Immature natural killer cell (primary cell): ENCODE data around the gene SELENOM. TPM values are rescaled to one million over a fixed set of nuclear protein-coding genes. Genes with fewer than 3 reads are reported as not detected.

ENCODE experiments used
- DNase-seq, 3 donors: peaks; one replicate each; pipeline ENCODE4 v3.0.0; 2022; ENCODE audit warnings: mixed read lengths in 1 of 3
- H3K27ac Mint-ChIP-seq, 6 donors: one replicate each; pipeline ENCODE4 v1.8.0; 2020; ENCODE audit warnings: mixed read lengths in 6 of 6, mild to moderate bottlenecking in 5 of 6, inconsistent platforms in 4 of 6, moderate library complexity in 3 of 6
- H3K27me3 Mint-ChIP-seq, 3 donors: one replicate each; pipeline ENCODE4 v1.8.0; 2020 to 2021; ENCODE audit warnings: low read depth in 3 of 3, mild to moderate bottlenecking in 3 of 3, mixed read lengths in 3 of 3, moderate library complexity in 3 of 3, inconsistent platforms in 1 of 3
- H3K36me3 Mint-ChIP-seq, 3 donors: one replicate each; pipeline ENCODE4 v1.8.0; 2020; ENCODE audit warnings: mixed read lengths in 3 of 3, inconsistent platforms in 2 of 3, mild to moderate bottlenecking in 2 of 3
- H3K4me1 Mint-ChIP-seq, 2 donors: one replicate each; pipeline ENCODE4 v1.8.0; 2020; ENCODE audit warnings: inconsistent platforms in 2 of 2, mild to moderate bottlenecking in 2 of 2, mixed read lengths in 2 of 2, moderate library complexity in 1 of 2
- H3K4me3 Mint-ChIP-seq, 5 donors: one replicate each; pipeline ENCODE4 v1.8.0; 2020; ENCODE audit warnings: mild to moderate bottlenecking in 5 of 5, mixed read lengths in 5 of 5, inconsistent platforms in 3 of 5, moderate library complexity in 3 of 5
- H3K9me3 Mint-ChIP-seq, 6 donors: one replicate each; pipeline ENCODE4 v1.8.0; 2020; ENCODE audit warnings: mild to moderate bottlenecking in 6 of 6, mixed read lengths in 6 of 6, inconsistent platforms in 4 of 6, moderate library complexity in 3 of 6
- polyA plus RNA-seq, 3 donors: library from polyadenylated mRNA; unstranded; fragments of 300-500 nt; fragmentation: Illumina TruSeq; gene quantifications; one replicate each; pipeline ENCODE4 v1.2.3, GENCODE V29; 2021

SELENOM gene
- polyA plus RNA-seq, 3 donors from 2014 or later = 24.1 to 51.0 (median 33.5) TPM

GRCh38 chr22:31106731-31107177, 614 bp downstream of the SELENOM start:
- DNase-seq = no peak
- Mint-ChIP-seq H3K27ac (peak overlapping the region in 4 of 6 donors; percentile 4 to 63 (median 34)), H3K4me3 (peak overlapping the region; percentile 87 to 95 (median 93)), H3K4me1 (peaks cover 15 to 18% of the 10 kb centered on the region in 2 donors), H3K27me3 (peaks cover 2 to 6% (median 3%) of the 10 kb centered on the region in 3 donors), H3K9me3 (peaks cover 0 to 2% (median 0%) of the 10 kb centered on the region in 6 donors), H3K36me3 (no peaks in the 10 kb centered on the region)

GRCh38 chr22:31106001-31106571, 1.3 kb downstream of the SELENOM start:
- H3K4me3 Mint-ChIP-seq = peak overlapping the region; percentile 14 to 95 (median 92)
- no peaks in the 10 kb centered on the region for H3K36me3 Mint-ChIP-seq
- H3K27ac Mint-ChIP-seq = peak overlapping the region in 2 of 6 donors; percentile 4 to 49
- H3K27me3 Mint-ChIP-seq = peaks cover 2 to 6% (median 2%) of the 10 kb centered on the region in 3 donors
- peaks cover 0 to 2% (median 0%) of the 10 kb centered on the region in 6 donors for H3K9me3 Mint-ChIP-seq
- H3K4me1 Mint-ChIP-seq = peaks cover 15 to 18% of the 10 kb centered on the region in 2 donors
- no peak for DNase-seq

GRCh38 chr22:31105282-31105929, 2.0 kb downstream of the SELENOM start:
- H3K9me3 Mint-ChIP-seq = peaks cover 0 to 2% (median 0%) of the 10 kb centered on the region in 6 donors
- no peak overlapping the region for H3K27ac Mint-ChIP-seq
- H3K4me3 Mint-ChIP-seq = no peak overlapping the region
- no peak for DNase-seq
- peaks cover 15 to 18% of the 10 kb centered on the region in 2 donors for H3K4me1 Mint-ChIP-seq
- peaks cover 2 to 6% (median 2%) of the 10 kb centered on the region in 3 donors for H3K27me3 Mint-ChIP-seq
- H3K36me3 Mint-ChIP-seq = no peaks in the 10 kb centered on the region

GRCh38 chr22:31104869-31105268, 2.5 kb downstream of the SELENOM start:
- Mint-ChIP-seq H3K4me1 (peaks cover 15 to 18% of the 10 kb centered on the region in 2 donors), H3K27me3 (peaks cover 2 to 4% (median 2%) of the 10 kb centered on the region in 3 donors), H3K9me3 (peaks cover 0 to 2% (median 0%) of the 10 kb centered on the region in 6 donors), H3K4me3 (no peak overlapping the region), H3K36me3 (no peaks in the 10 kb centered on the region), H3K27ac (no peak overlapping the region)
- peak in 1 of 3 donors; percentile 12 for DNase-seq

- no peak overlapping the region for H3K27ac Mint-ChIP-seq
- H3K36me3 Mint-ChIP-seq = no peaks in the 10 kb centered on the region
- peaks cover 15 to 18% of the 10 kb centered on the region in 2 donors for H3K4me1 Mint-ChIP-seq
- H3K27me3 Mint-ChIP-seq = peaks cover 1 to 2% (median 2%) of the 10 kb centered on the region in 3 donors
- no peak for DNase-seq
- H3K4me3 Mint-ChIP-seq = peak overlapping the region in 1 of 5 donors; percentile 36
- peaks cover 0 to 2% (median 0%) of the 10 kb centered on the region in 6 donors for H3K9me3 Mint-ChIP-seq
Observed at GRCh38 chr22:31103899-31104694, 3.3 kb downstream of the SELENOM start.

- no peak overlapping the region for H3K27ac Mint-ChIP-seq
- no peak for DNase-seq
- H3K36me3 Mint-ChIP-seq = no peaks in the 10 kb centered on the region
- no peak overlapping the region for H3K4me3 Mint-ChIP-seq
- peaks cover 13 to 18% of the 10 kb centered on the region in 2 donors for H3K4me1 Mint-ChIP-seq
- peaks cover 1 to 2% (median 2%) of the 10 kb centered on the region in 3 donors for H3K27me3 Mint-ChIP-seq
- peaks cover 0 to 2% (median 0%) of the 10 kb centered on the region in 6 donors for H3K9me3 Mint-ChIP-seq
Observed at GRCh38 chr22:31103111-31103510, 4.3 kb downstream of the SELENOM start.

GRCh38 chr22:31102441-31103081, 4.8 kb downstream of the SELENOM start:
- H3K4me1 Mint-ChIP-seq = peaks cover 8 to 13% of the 10 kb centered on the region in 2 donors
- peaks cover 0 to under 1% (median 0%) of the 10 kb centered on the region in 6 donors for H3K9me3 Mint-ChIP-seq
- no peaks in the 10 kb centered on the region for H3K36me3 Mint-ChIP-seq
- no peak for DNase-seq
- no peak overlapping the region for H3K27ac Mint-ChIP-seq
- H3K27me3 Mint-ChIP-seq = peaks cover under 1 to 2% (median 1%) of the 10 kb centered on the region in 3 donors
- no peak overlapping the region for H3K4me3 Mint-ChIP-seq

- H3K9me3 Mint-ChIP-seq = no peaks in the 10 kb centered on the region
- H3K4me1 Mint-ChIP-seq = peaks cover 0 to under 1% of the 10 kb centered on the region in 2 donors
- DNase-seq = no peak
- H3K27ac Mint-ChIP-seq = no peak overlapping the region
- H3K4me3 Mint-ChIP-seq = no peak overlapping the region
- peaks cover 1 to 2% (median 2%) of the 10 kb centered on the region in 3 donors for H3K27me3 Mint-ChIP-seq
- H3K36me3 Mint-ChIP-seq = no peaks in the 10 kb centered on the region
Observed at GRCh38 chr22:31100762-31101525, 6.4 kb downstream of the SELENOM start.

- Mint-ChIP-seq H3K4me1 (no peaks in the 10 kb centered on the region), H3K36me3 (no peaks in the 10 kb centered on the region), H3K27ac (no peak overlapping the region), H3K9me3 (no peaks in the 10 kb centered on the region), H3K4me3 (no peak overlapping the region), H3K27me3 (peaks cover 2 to 3% (median 2%) of the 10 kb centered on the region in 3 donors)
- no peak for DNase-seq
Observed at GRCh38 chr22:31099841-31100761, 7.3 kb downstream of the SELENOM start.

GRCh38 chr22:31099386-31099785, 8.0 kb downstream of the SELENOM start:
- H3K9me3 Mint-ChIP-seq = no peaks in the 10 kb centered on the region
- H3K4me1 Mint-ChIP-seq = no peaks in the 10 kb centered on the region
- no peaks in the 10 kb centered on the region for H3K36me3 Mint-ChIP-seq
- peaks cover 2 to 3% (median 2%) of the 10 kb centered on the region in 3 donors for H3K27me3 Mint-ChIP-seq
- H3K4me3 Mint-ChIP-seq = no peak overlapping the region
- no peak for DNase-seq
- no peak overlapping the region for H3K27ac Mint-ChIP-seq

- DNase-seq = no peak
- Mint-ChIP-seq H3K27me3 (peaks cover 2 to 3% (median 2%) of the 10 kb centered on the region in 3 donors), H3K4me3 (no peak overlapping the region), H3K36me3 (no peaks in the 10 kb centered on the region), H3K4me1 (no peaks in the 10 kb centered on the region), H3K27ac (no peak overlapping the region), H3K9me3 (no peaks in the 10 kb centered on the region)
Observed at GRCh38 chr22:31098632-31099110, 8.7 kb downstream of the SELENOM start.
